Tibial nerve (tissue), 4 donors: ENCODE data around the gene CCDC188. TPM values are rescaled to one million over a fixed set of nuclear protein-coding genes. Genes with fewer than 3 reads are reported as not detected.

Experiments used
- DNase-seq, 2 donors: peaks; one replicate each; pipeline ENCODE4 v3.0.0-alpha.2; 2019; ENCODE audit warnings: low spot score in 2 of 2
- H3K27ac ChIP-seq, 4 donors: fragments of 200-600 bp; sonication (generic) in 3 of 4; one replicate each; pipeline ENCODE4 v1.5.1; 2017 to 2019; ENCODE audit warnings: mild to moderate bottlenecking in 1 of 4
- H3K27me3 ChIP-seq, 2 donors: fragments of 200-600 bp; sonication (generic) in 1 of 2; one replicate each; pipeline versions ENCODE4 v1.5.1 to v1.6.0; 2017 to 2019
- H3K36me3 ChIP-seq, 3 donors: fragments of 200-600 bp; sonication (generic); one replicate each; pipeline ENCODE4 v1.5.1; 2018 to 2019
- H3K4me1 ChIP-seq, 4 donors: fragments of 200-600 bp; sonication (generic) in 3 of 4; one replicate each; pipeline ENCODE4 v1.5.1; 2017 to 2019
- H3K4me3 ChIP-seq, 4 donors: fragments of 200-600 bp; sonication (generic) in 3 of 4; one replicate each; pipeline ENCODE4 v1.5.1; 2017 to 2019; ENCODE audit warnings: mild to moderate bottlenecking in 1 of 4, moderate library complexity in 1 of 4
- H3K9me3 ChIP-seq, 4 donors: fragments of 200-600 bp; sonication (generic) in 3 of 4; one replicate each; pipeline ENCODE4 v1.5.1; 2017 to 2019
- EP300 ChIP-seq, 2 donors: sonication (generic); formaldehyde crosslinking; IDR thresholded peaks; one replicate each; pipeline ENCODE4 v1.6.1; 2017; ENCODE audit warnings: antibody characterized with exemption in 2 of 2, mild to moderate bottlenecking in 1 of 2
- POLR2A ChIP-seq, 2 donors: fragments of 450-650 bp; IDR thresholded peaks; one replicate each; pipeline ENCODE4 v1.6.1; 2017; ENCODE audit warnings: antibody characterized with exemption in 2 of 2, mild to moderate bottlenecking in 2 of 2, moderate library complexity in 2 of 2
- WGBS, 2 donors: methylation state at CpG; one replicate each; pipeline ENCODE4 v1.1.5; 2018; 5-methylcytosine and 5-hydroxymethylcytosine counted together
- small RNA-seq: library from RNA; depleted of rRNA; stranded (forward); fragments of <200 nt; gene quantifications from one replicate; pipeline ENCODE3, GENCODE V24; 2016
- total RNA-seq, 4 donors: library from RNA; depleted of rRNA; stranded (reverse); fragments of >200 nt; gene quantifications; one replicate each; pipeline ENCODE4 v1.1.0, GENCODE V29; 2016
- TF ChIP-seq, protein P1 (sequence below), 5 experiments: fragments of 200-600 bp in 3 of 5; fragments of 450-650 bp in 2 of 5; sonication (generic) in 3 of 5; IDR thresholded peaks; one replicate each; pipeline ENCODE4 v1.5.1; 2016 to 2019; ENCODE audit warnings: antibody characterized with exemption in 5 of 5, mild to moderate bottlenecking in 3 of 5, moderate library complexity in 2 of 5

CCDC188 gene
- total RNA-seq, 4 donors from 2014 or later, result 1.5 to 12.4 (median 6.6) TPM

DNA sequence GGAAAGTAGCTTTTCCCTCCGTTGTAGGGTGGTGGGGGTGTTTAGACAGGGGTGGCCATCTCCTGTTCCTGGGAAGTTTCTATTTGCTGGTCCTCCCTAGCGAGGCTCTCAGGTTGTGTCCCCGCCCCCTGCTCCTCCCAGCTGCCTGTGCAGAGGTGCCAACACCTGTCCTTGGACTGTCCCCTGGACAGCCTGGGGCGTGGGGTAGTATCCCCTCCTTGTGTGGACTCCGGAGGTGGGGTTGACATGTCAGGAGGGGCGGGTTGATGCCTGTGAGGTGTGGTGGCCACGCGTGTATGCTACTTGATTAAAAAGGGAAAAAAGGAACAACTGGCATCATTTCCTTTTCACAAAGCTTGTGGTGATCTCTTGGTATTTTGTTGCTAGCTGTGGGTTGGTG is 49.2 kb downstream of the CCDC188 start:
- H3K27ac ChIP-seq, result no peak overlapping the region
- H3K4me1 ChIP-seq, result no peaks in the 10 kb centered on the region
- H3K9me3 ChIP-seq, result peaks cover 0 to 4% (median 0%) of the 10 kb centered on the region in 4 donors
- WGBS, 2 donors, result 76 to 82% methylated on average over 8 of the region's 8 CpGs
- TF ChIP-seq EP300 (IDR thresholded peaks at IDR 0.05) (no peak), POLR2A (IDR thresholded peaks at IDR 0.05) (no peak)
- TF ChIP-seq, protein P1, sequence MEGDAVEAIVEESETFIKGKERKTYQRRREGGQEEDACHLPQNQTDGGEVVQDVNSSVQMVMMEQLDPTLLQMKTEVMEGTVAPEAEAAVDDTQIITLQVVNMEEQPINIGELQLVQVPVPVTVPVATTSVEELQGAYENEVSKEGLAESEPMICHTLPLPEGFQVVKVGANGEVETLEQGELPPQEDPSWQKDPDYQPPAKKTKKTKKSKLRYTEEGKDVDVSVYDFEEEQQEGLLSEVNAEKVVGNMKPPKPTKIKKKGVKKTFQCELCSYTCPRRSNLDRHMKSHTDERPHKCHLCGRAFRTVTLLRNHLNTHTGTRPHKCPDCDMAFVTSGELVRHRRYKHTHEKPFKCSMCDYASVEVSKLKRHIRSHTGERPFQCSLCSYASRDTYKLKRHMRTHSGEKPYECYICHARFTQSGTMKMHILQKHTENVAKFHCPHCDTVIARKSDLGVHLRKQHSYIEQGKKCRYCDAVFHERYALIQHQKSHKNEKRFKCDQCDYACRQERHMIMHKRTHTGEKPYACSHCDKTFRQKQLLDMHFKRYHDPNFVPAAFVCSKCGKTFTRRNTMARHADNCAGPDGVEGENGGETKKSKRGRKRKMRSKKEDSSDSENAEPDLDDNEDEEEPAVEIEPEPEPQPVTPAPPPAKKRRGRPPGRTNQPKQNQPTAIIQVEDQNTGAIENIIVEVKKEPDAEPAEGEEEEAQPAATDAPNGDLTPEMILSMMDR (IDR thresholded peaks at IDR 0.05), result no peak
- no peak overlapping the region for H3K4me3 ChIP-seq
- no peaks in the 10 kb centered on the region for H3K27me3 ChIP-seq
- H3K36me3 ChIP-seq, result peaks cover 0 to 95% (median 7%) of the 10 kb centered on the region in 3 donors
- DNase-seq, result no peak

DNA sequence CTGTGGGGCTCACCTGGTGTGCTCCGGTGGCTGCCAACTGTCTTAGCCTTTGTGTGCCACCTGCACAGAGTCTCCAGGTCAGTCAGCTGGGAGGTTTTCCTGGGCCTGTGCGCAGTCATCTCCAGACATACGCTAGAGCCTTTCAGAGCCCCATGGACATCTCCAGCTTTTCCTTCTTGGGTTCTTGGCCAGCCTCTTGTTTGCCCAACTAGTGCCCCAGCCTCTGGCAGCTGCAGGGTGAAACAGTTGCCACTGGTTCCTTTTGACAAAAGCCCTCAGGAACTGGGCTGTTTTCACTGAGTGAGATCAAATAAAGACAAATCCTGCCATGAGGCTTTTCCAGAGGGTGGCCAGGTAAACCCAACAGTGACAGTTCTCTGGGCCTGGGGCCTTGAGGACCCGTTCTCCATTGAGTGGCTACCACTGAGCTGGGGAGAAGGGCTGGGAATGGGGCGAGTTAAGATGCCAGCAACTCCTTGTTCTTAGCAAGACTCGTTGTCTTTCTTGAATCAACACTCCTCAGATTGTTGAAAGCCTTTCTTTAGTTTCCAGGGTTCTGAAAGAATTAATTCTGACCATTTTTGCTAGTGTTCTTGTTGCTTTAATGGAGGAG is 51.6 kb downstream of the CCDC188 start:
- no peak overlapping the region for H3K27ac ChIP-seq
- peaks cover 0 to 95% (median 4%) of the 10 kb centered on the region in 3 donors for H3K36me3 ChIP-seq
- TF ChIP-seq, protein P1 (IDR thresholded peaks at IDR 0.05), result no peak
- TF ChIP-seq EP300 (IDR thresholded peaks at IDR 0.05), result no peak
- no peak for TF ChIP-seq POLR2A (IDR thresholded peaks at IDR 0.05)
- no peaks in the 10 kb centered on the region for H3K27me3 ChIP-seq
- H3K4me1 ChIP-seq, result no peaks in the 10 kb centered on the region
- H3K4me3 ChIP-seq, result no peak overlapping the region
- 94 to 99% methylated on average over 6 of the region's 6 CpGs for WGBS, 2 donors
- H3K9me3 ChIP-seq, result peaks cover 0 to 12% (median 0%) of the 10 kb centered on the region in 4 donors
- DNase-seq, result no peak

Small RNA genes within 50 kb of the gene (small RNA-seq; reads per million reads assigned to genes)
- gene MIR6816, result not detected
- gene RF00599, result not detected

Other genes with a start within 250 kb of the CCDC188 start
- 100 to 1,000 TPM; 212 to 306 (median 240) TPM for gene COMT, start 209.3 kb downstream of the CCDC188 start, total RNA-seq
- 10 to 100 TPM; 34.8 to 40.6 (median 37.8) TPM for gene TXNRD2, start 209.2 kb downstream of the CCDC188 start, total RNA-seq
- 10 to 100 TPM; 47.5 to 98.3 (median 80.6) TPM for gene ARVCF, start 134.2 kb downstream of the CCDC188 start, total RNA-seq
- gene TANGO2, start 129.9 kb downstream of the CCDC188 start, total RNA-seq, result 10 to 100 TPM; 31.7 to 56.7 (median 39.0) TPM
- 10 to 100 TPM; 23.0 to 35.1 (median 26.0) TPM for gene DGCR8, start 70.8 kb downstream of the CCDC188 start, total RNA-seq
- gene RANBP1, start 35.0 kb downstream of the CCDC188 start, total RNA-seq, result 100 to 1,000 TPM; 135 to 238 (median 176) TPM
- gene TRMT2A, start 33.8 kb downstream of the CCDC188 start, total RNA-seq, result 100 to 1,000 TPM in 1 of 4 donors, 10 to 100 TPM in 3; 39.0 to 139 (median 55.9) TPM
- gene ZDHHC8, start 19.3 kb downstream of the CCDC188 start, total RNA-seq, result 10 to 100 TPM; 40.6 to 53.7 (median 47.4) TPM
- 1 to 10 TPM; 2.5 to 6.9 (median 3.6) TPM for gene RTN4R, start 117.3 kb upstream of the CCDC188 start, total RNA-seq
- gene DGCR6L, start 169.0 kb upstream of the CCDC188 start, total RNA-seq, result 10 to 100 TPM; 57.6 to 87.9 (median 66.8) TPM
- gene ZNF74, start 243.1 kb upstream of the CCDC188 start, total RNA-seq, result 10 to 100 TPM in 2 of 4 donors, 1 to 10 TPM in 2; 8.7 to 13.5 (median 10.2) TPM